Fibroblast of skin of back (primary cell): ENCODE measurements around the gene BCAM. TPM values are rescaled to one million over a fixed set of nuclear protein-coding genes. Genes with fewer than 3 reads are reported as not detected.
A peak's percentile ranks its signal among the peaks of the same experiment; 100 is the strongest.
"Not testable (repeated sequence)": the region's sequence is repeated elsewhere in the genome, so short reads cannot be mapped to it uniquely, and the experiment has no call there.

Experiments
- DNase-seq: peaks from one replicate; pipeline ENCODE4 v3.0.0-alpha.2; 2013
- polyA plus RNA-seq, 2 experiments: library from polyadenylated mRNA; unstranded; fragments of 120-200 nt; gene quantifications; one replicate each; pipeline ENCODE4 v1.2.1, GENCODE V29; 2013; ENCODE audit not compliant: insufficient read length in 2 of 2

Gene BCAM
- polyA plus RNA-seq (2013, experiment 1 of 2; ENCODE audit: insufficient read length): 13.1 TPM
- 20.8 TPM for polyA plus RNA-seq (2013, experiment 2 of 2; ENCODE audit: insufficient read length)

GRCh38 chr19:44808463-44809371 lies at the start of gene BCAM:
BCAM (plus strand) TSS chr19:44809103; CDS start chr19:44809125, 22 bp downstream.
- DNase-seq: peak; percentile 64

- DNase-seq: no peak
These were observed 46.9 kb upstream of the BCAM start for GRCh38 chr19:44762038-44762437.

- no peak for DNase-seq
These were observed 43.6 kb upstream of the BCAM start for GRCh38 chr19:44765033-44765948.

GRCh38 chr19:44765949-44766335 lies 43.0 kb upstream of the BCAM start:
- no peak for DNase-seq

- no peak for DNase-seq
These were observed 41.4 kb upstream of the BCAM start for GRCh38 chr19:44767295-44768180.

- peak; percentile 87 for DNase-seq
These were observed 38.2 kb upstream of the BCAM start for GRCh38 chr19:44770550-44771257.

GRCh38 chr19:44772144-44772543 lies 36.8 kb upstream of the BCAM start:
- DNase-seq: not testable (repeated sequence)

GRCh38 chr19:44772959-44773358 lies 35.9 kb upstream of the BCAM start:
- DNase-seq: no peak

GRCh38 chr19:44775676-44776240 lies 33.1 kb upstream of the BCAM start:
- no peak for DNase-seq

- no peak for DNase-seq
These were observed 32.4 kb upstream of the BCAM start for GRCh38 chr19:44776402-44777096.

- DNase-seq: no peak
These were observed 31.1 kb upstream of the BCAM start, which contains the start of gene CBLC for GRCh38 chr19:44777715-44778347. CBLC (plus strand) TSS chr19:44777890; CDS start chr19:44777932, 42 bp downstream.

- DNase-seq: no peak
These were observed 29.8 kb upstream of the BCAM start for GRCh38 chr19:44779150-44779549.

GRCh38 chr19:44781694-44782093 lies 27.2 kb upstream of the BCAM start:
- DNase-seq: not testable (repeated sequence)

- DNase-seq: no peak
These were observed 26.2 kb upstream of the BCAM start for GRCh38 chr19:44782729-44783128.

- no peak for DNase-seq
These were observed 25.4 kb upstream of the BCAM start for GRCh38 chr19:44783545-44783944.

- no peak for DNase-seq
These were observed 23.6 kb upstream of the BCAM start for GRCh38 chr19:44785271-44785670.

- DNase-seq: no peak
These were observed 22.9 kb upstream of the BCAM start for GRCh38 chr19:44785993-44786392.

GRCh38 chr19:44788971-44789370 lies 19.9 kb upstream of the BCAM start:
- no peak for DNase-seq

- DNase-seq: no peak
These were observed 18.9 kb upstream of the BCAM start for GRCh38 chr19:44789943-44790483.
